ENCODE data around the gene AGBL1.

Gene AGBL1

GRCh38 chr15:86312486-86312885, 232.8 kb downstream of the AGBL1 start:
- Histone ChIP-seq H3K9ac (no peak overlapping the region), H3K27me3 (no peaks in the 10 kb centered on the region), H3K36me3 (no peaks in the 10 kb centered on the region), H3K4me1 (peaks cover 23 to 53% (median 39%) of the 10 kb centered on the region in 10 experiments), H3K4me3 (no peak overlapping the region), H3K27ac (peak overlapping the region in 4 of 11 experiments; percentile 27 to 82 (median 64); a peak in 7 of 22 replicates), H3K9me3 (replicated peaks in 1 of 11) (peaks cover 0 to 8% (median 4%) of the 10 kb centered on the region in 11 experiments; a peak in 6 of 22 replicates), H4K20me1 (no peaks in the 10 kb centered on the region), H3K4me2 (peak overlapping the region in 7 of 11 experiments; percentile 12 to 79 (median 21); a peak in 9 of 22 replicates)
- peak in 3 of 11 experiments; percentile 39 to 44 (median 41); a peak in 3 of 22 replicates for TF ChIP-seq Cebpa-rat (IDR thresholded peaks at IDR 0.05)

DNA sequence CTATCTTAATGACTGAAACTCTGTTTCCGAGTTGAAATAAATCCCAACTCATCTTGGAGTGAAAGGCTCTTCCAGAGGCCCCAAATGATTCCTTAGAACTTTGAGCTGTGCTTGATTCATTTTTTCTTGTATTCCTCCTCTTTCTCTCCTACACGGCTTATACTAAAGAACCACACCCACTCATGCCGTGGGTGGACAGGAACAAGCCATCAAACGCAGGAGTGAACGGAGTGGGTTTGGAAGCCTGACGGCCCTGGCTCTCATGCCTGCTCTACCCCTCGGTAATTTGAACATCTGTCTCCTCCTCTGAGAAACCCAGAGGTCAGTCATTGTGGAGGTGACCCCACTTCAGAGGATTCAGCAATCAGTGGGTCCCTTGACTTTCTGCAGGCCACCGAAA, 236.5 kb downstream of the AGBL1 start:
- TF ChIP-seq Cebpa-rat (IDR thresholded peaks at IDR 0.05) = no peak
- Histone ChIP-seq H3K4me3 (peak overlapping the region in 3 of 10 experiments; percentile 24 to 38 (median 29); a peak in 5 of 20 replicates), H3K4me1 (peaks cover 24 to 61% (median 47%) of the 10 kb centered on the region in 10 experiments), H3K9ac (peak overlapping the region in 10 of 11 experiments; percentile 18 to 74 (median 56); a peak in 16 of 22 replicates), H3K36me3 (no peaks in the 10 kb centered on the region), H4K20me1 (no peaks in the 10 kb centered on the region), H3K27ac (peak overlapping the region; percentile 38 to 90 (median 81); a peak in 21 of 22 replicates), H3K27me3 (no peaks in the 10 kb centered on the region), H3K4me2 (peak overlapping the region; percentile 56 to 80 (median 74)), H3K9me3 (replicated peaks in 1 of 11) (peaks cover 0 to 5% (median 0%) of the 10 kb centered on the region in 11 experiments; a peak in 1 of 22 replicates)

GRCh38 chr15:86316726-86317383, 237.2 kb downstream of the AGBL1 start:
- peak overlapping the region in 2 of 10 experiments; percentile 19 to 38; a peak in 5 of 20 replicates for H3K4me3 ChIP-seq
- no peaks in the 10 kb centered on the region for H4K20me1 ChIP-seq
- peak overlapping the region; percentile 56 to 80 (median 74) for H3K4me2 ChIP-seq
- H3K27me3 ChIP-seq = no peaks in the 10 kb centered on the region
- H3K27ac ChIP-seq = peak overlapping the region; percentile 38 to 90 (median 81); a peak in 21 of 22 replicates
- peak overlapping the region in 9 of 11 experiments; percentile 18 to 74 (median 58); a peak in 14 of 22 replicates for H3K9ac ChIP-seq
- no peak for TF ChIP-seq Cebpa-rat (IDR thresholded peaks at IDR 0.05)
- no peaks in the 10 kb centered on the region for H3K36me3 ChIP-seq
- H3K9me3 ChIP-seq (replicated peaks in 1 of 11) = peaks cover 0 to 5% (median 0%) of the 10 kb centered on the region in 11 experiments; a peak in 1 of 22 replicates
- peaks cover 24 to 61% (median 47%) of the 10 kb centered on the region in 10 experiments for H3K4me1 ChIP-seq

DNA sequence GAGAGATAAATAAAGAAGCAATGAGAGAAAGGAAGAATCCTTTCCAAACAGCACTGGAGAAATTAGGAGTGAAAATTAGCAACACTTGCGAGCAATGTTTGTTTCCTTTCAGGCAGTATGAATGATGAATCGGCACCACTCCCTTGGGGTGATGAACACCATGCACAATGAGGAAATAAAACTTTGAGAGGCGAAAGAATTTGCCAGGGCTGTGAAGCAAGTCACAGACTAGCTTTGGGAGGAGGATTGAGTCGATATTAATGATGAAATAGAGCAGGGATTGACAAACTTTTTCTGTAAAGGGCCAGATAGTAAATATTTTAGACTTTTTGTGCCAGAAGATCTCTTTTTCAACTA, 237.7 kb downstream of the AGBL1 start:
- Histone ChIP-seq H3K9ac (peak overlapping the region in 9 of 11 experiments; percentile 18 to 74 (median 58); a peak in 13 of 22 replicates), H3K36me3 (no peaks in the 10 kb centered on the region), H3K9me3 (replicated peaks in 1 of 11) (peaks cover 0 to 5% (median 0%) of the 10 kb centered on the region in 11 experiments; a peak in 1 of 22 replicates), H3K27me3 (no peaks in the 10 kb centered on the region), H3K4me2 (peak overlapping the region; percentile 56 to 80 (median 74)), H3K27ac (peak overlapping the region; percentile 38 to 90 (median 81); a peak in 21 of 22 replicates), H3K4me3 (peak overlapping the region in 2 of 10 experiments; percentile 19 to 22; a peak in 5 of 20 replicates), H3K4me1 (peaks cover 24 to 57% (median 46%) of the 10 kb centered on the region in 10 experiments), H4K20me1 (no peaks in the 10 kb centered on the region)
- TF ChIP-seq Cebpa-rat (IDR thresholded peaks at IDR 0.05) = peak in 7 of 11 experiments; percentile 8 to 49 (median 38); a peak in 7 of 22 replicates

DNA sequence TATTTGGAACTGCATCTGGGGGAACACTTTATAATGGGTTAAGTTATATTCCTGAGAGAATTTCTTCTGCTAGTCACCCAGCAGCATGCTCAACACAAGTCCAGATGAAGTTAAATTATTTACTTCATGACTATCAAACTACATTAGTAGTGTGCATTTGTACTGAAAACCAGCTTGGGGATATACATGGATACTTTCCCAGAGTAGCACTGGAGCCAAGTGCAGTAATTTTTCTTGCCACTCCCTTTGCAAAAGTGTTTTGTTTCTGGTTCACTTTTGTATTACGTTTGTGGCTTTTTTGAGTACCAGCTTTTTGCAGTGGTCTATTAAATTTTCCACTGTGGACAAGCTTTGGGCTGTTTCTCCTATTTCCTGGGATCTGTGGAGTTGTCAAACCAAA, 243.0 kb downstream of the AGBL1 start:
- no peak overlapping the region for H3K27ac ChIP-seq
- H3K9ac ChIP-seq = no peak overlapping the region
- no peaks in the 10 kb centered on the region for H4K20me1 ChIP-seq
- H3K36me3 ChIP-seq = no peaks in the 10 kb centered on the region
- no peak for TF ChIP-seq Cebpa-rat (IDR thresholded peaks at IDR 0.05)
- no peaks in the 10 kb centered on the region for H3K27me3 ChIP-seq
- peaks cover 0 to 5% (median 0%) of the 10 kb centered on the region in 11 experiments; a peak in 1 of 22 replicates for H3K9me3 ChIP-seq (replicated peaks in 1 of 11)
- peaks cover 0 to 46% (median 6%) of the 10 kb centered on the region in 10 experiments; a peak in 12 of 20 replicates for H3K4me1 ChIP-seq
- H3K4me2 ChIP-seq = no peak overlapping the region
- H3K4me3 ChIP-seq = no peak overlapping the region

DNA sequence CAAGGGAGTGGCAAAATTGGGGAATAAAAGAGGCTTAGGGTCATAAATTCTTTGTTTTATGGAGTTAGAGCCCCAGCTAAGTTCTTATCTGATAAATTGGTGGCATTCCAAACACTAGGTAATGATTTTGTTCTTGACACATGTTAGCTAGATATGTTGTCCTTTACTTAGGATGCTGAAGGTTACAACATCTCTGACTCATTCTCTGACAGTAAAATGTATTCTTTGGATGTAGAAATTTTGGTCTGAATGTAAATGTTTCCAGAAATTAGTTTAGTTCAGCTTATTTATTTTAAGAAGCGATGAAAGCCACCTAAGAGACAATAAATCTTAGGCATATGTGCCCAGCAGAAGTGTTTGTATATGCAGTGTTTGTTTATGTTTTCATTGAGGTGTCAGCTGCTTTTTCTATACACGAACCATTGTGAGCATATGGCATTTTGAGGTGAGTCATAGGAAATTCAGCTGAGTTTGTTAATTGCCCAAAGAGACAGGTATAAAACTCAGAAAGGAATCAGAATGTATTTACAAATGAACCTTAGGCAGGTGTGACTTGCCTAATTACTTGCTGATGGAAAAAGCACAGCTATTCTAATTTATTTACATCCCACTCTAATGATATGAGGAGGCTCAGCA, 247.7 kb downstream of the AGBL1 start:
- peak overlapping the region in 1 of 11 experiments; percentile 30; a peak in 1 of 22 replicates for H3K27ac ChIP-seq
- no peak overlapping the region for H3K4me3 ChIP-seq
- H3K9ac ChIP-seq = no peak overlapping the region
- no peak for TF ChIP-seq Cebpa-rat (IDR thresholded peaks at IDR 0.05)
- H3K4me1 ChIP-seq = peaks cover 0 to 39% (median 2%) of the 10 kb centered on the region in 10 experiments; a peak in 9 of 20 replicates
- peaks cover 23 to 42% (median 34%) of the 10 kb centered on the region in 11 experiments for H3K9me3 ChIP-seq (replicated peaks in 1 of 11)
- H3K27me3 ChIP-seq = no peaks in the 10 kb centered on the region
- H3K36me3 ChIP-seq = peaks cover 0 to 11% (median 0%) of the 10 kb centered on the region in 11 experiments; a peak in 2 of 22 replicates
- H4K20me1 ChIP-seq = no peaks in the 10 kb centered on the region
- H3K4me2 ChIP-seq = peak overlapping the region in 3 of 11 experiments; percentile 17 to 82 (median 31); a peak in 4 of 22 replicates

GRCh38 chr15:86328658-86329057, 249.0 kb downstream of the AGBL1 start:
- Histone ChIP-seq H3K4me3 (no peak overlapping the region), H3K4me1 (peaks cover 0 to 39% (median 2%) of the 10 kb centered on the region in 10 experiments; a peak in 9 of 20 replicates), H3K36me3 (peaks cover 0 to 11% (median 0%) of the 10 kb centered on the region in 11 experiments; a peak in 2 of 22 replicates), H3K27ac (no peak overlapping the region), H3K4me2 (no peak overlapping the region), H3K9ac (no peak overlapping the region), H3K27me3 (no peaks in the 10 kb centered on the region), H4K20me1 (no peaks in the 10 kb centered on the region), H3K9me3 (replicated peaks in 1 of 11) (peaks cover 23 to 46% (median 34%) of the 10 kb centered on the region in 11 experiments)
- TF ChIP-seq Cebpa-rat (IDR thresholded peaks at IDR 0.05) = no peak

DNA sequence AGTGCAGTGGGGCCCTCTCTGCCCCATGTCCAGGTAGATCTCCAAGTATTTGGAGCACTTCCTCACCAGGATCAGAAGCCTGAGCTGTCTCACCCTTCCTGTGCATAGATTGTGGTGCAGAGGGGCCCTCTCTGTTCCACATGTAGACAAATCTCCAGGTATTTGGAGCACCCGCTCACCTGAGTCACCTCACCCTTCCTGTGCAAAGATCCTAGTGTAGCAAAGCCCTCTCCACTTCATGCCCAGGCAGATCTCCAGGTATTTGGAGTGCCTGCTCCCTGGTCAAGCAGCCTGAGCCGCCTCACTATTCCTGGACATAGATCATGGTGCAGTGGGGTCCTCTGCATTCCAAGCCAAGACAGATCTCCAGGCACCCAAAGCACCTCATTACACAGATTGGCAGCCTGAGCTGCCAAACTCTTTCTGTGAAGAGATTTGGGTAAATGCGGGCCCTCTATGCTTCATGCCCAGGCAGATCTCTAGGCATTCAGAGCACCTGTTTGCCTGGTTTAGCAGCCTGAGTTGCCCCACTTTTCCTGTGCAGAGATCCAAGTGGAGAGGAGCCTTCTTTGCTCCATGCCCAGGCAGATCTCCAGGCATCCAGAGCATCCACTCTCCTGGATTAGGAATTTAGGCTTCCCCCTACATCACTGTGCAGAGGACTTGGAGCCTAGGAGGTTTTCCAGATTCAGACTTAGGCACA, 249.8 kb downstream of the AGBL1 start:
- Histone ChIP-seq H4K20me1 (no peaks in the 10 kb centered on the region), H3K4me3 (no peak overlapping the region), H3K4me2 (no peak overlapping the region), H3K4me1 (peaks cover 0 to 35% (median 2%) of the 10 kb centered on the region in 10 experiments; a peak in 9 of 20 replicates), H3K27ac (no peak overlapping the region), H3K9ac (no peak overlapping the region), H3K9me3 (replicated peaks in 1 of 11) (peaks cover 23 to 46% (median 34%) of the 10 kb centered on the region in 11 experiments), H3K27me3 (no peaks in the 10 kb centered on the region), H3K36me3 (peaks cover 0 to 11% (median 0%) of the 10 kb centered on the region in 11 experiments; a peak in 2 of 22 replicates)
- no peak for TF ChIP-seq Cebpa-rat (IDR thresholded peaks at IDR 0.05)

All from BLaER1 treated with 17β-estradiol and CSF1 and Interleukin-3, amounts not matched to agents 10 nM and 100 nM (cell line).